ENCODE results near the gene UBE2Q1.
A peak's percentile ranks its signal among the peaks of the same experiment; 100 is the strongest.

The UBE2Q1 gene

DNA sequence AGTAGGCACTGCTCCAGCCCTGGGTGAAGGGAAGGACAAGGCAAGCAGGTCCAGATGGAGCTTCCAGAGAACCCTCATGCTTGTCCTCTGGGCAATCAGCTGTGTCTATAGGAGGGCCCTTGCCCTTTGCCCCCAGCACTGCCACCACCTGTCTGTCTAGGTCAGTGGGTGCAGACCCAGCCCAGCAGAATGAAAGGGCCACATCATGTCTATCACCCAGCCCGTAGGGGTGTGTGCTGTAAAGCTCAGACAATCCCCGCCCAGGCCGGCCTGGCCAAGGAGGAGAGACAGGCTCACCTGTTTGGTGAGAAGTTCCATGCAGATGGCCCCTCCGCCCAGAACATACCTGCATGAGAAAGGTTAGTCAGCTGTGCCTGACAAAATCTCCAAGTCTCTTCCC, 7.0 kb downstream of the UBE2Q1 start:
- peaks cover 21% of the 10 kb centered on the region for H3K4me1 ChIP-seq (ENCODE audit: insufficient read depth, low read length)
- no peak for ATAC-seq (ENCODE audit: insufficient read depth, low read depth)
- peaks cover 41% of the 10 kb centered on the region for H4K20me1 ChIP-seq (ENCODE audit: insufficient read depth, low read length)

DNA sequence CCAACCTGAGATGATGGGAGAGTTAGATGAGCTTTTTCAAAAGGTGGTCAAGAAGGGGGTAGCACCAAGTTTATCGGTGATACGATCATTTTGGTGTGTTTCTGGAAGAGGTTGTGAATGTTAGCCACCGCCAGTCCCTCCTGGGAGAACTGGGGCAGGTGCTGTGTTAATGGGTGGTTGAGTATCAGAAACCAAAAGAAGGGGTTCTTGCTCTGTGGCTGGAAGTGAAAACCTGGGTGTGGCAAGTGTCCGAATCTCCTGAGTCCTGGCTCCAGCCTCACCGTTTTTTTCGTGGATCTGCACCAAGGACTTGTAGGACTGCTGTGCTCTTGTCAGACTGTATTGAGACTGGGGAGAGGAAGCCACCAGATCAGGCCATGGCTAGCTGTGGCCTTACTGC, 7.8 kb downstream of the UBE2Q1 start:
- Histone ChIP-seq H3K4me3 (ENCODE audit: low read depth in 1 of 2, low read length in 2 of 2) (no peak overlapping the region), H3K27me3 (ENCODE audit: insufficient read depth, low read length, poor library complexity) (no peaks in the 10 kb centered on the region), H3K4me1 (ENCODE audit: insufficient read depth, low read length) (peaks cover 13% of the 10 kb centered on the region; the same call in 1 of the 2 replicates), H3K36me3 (ENCODE audit: insufficient read depth, low read length) (peaks cover 72% of the 10 kb centered on the region), H3K4me2 (ENCODE audit: insufficient read depth, low read length) (no peak overlapping the region), H2AFZ (ENCODE audit: low read depth, low read length) (no peak overlapping the region), H4K20me1 (ENCODE audit: insufficient read depth, low read length) (peaks cover 34% of the 10 kb centered on the region), H3K27ac (ENCODE audit: low read length) (no peak overlapping the region), H3K9me3 (ENCODE audit: insufficient read depth, low read length, severe bottlenecking) (no peaks in the 10 kb centered on the region), H3K9ac (ENCODE audit: low read depth, low read length) (no peak overlapping the region), H3K79me2 (ENCODE audit: insufficient read depth, low read length) (peaks cover 4% of the 10 kb centered on the region)
- TF ChIP-seq, protein P1, sequence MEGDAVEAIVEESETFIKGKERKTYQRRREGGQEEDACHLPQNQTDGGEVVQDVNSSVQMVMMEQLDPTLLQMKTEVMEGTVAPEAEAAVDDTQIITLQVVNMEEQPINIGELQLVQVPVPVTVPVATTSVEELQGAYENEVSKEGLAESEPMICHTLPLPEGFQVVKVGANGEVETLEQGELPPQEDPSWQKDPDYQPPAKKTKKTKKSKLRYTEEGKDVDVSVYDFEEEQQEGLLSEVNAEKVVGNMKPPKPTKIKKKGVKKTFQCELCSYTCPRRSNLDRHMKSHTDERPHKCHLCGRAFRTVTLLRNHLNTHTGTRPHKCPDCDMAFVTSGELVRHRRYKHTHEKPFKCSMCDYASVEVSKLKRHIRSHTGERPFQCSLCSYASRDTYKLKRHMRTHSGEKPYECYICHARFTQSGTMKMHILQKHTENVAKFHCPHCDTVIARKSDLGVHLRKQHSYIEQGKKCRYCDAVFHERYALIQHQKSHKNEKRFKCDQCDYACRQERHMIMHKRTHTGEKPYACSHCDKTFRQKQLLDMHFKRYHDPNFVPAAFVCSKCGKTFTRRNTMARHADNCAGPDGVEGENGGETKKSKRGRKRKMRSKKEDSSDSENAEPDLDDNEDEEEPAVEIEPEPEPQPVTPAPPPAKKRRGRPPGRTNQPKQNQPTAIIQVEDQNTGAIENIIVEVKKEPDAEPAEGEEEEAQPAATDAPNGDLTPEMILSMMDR (IDR thresholded peaks at IDR 0.05; ENCODE audit: borderline replicate concordance, extremely low read depth, low read length, poor library complexity, severe bottlenecking) = no peak
- TF ChIP-seq EZH2 (IDR thresholded peaks at IDR 0.05; ENCODE audit: borderline replicate concordance, low read depth, low read length, severe bottlenecking) = no peak
- ATAC-seq (ENCODE audit: insufficient read depth, low read depth) (no peak), DNase-seq (no peak)

More for the DNA sequence above, 7.0 kb downstream of the UBE2Q1 start:
- Histone ChIP-seq H2AFZ (ENCODE audit: low read depth, low read length) (no peak overlapping the region), H3K4me3 (ENCODE audit: low read depth in 1 of 2, low read length in 2 of 2) (no peak overlapping the region), H3K27me3 (ENCODE audit: insufficient read depth, low read length, poor library complexity) (no peaks in the 10 kb centered on the region), H3K9me3 (ENCODE audit: insufficient read depth, low read length, severe bottlenecking) (no peaks in the 10 kb centered on the region), H3K79me2 (ENCODE audit: insufficient read depth, low read length) (peaks cover 12% of the 10 kb centered on the region), H3K36me3 (ENCODE audit: insufficient read depth, low read length) (peaks cover 80% of the 10 kb centered on the region), H3K27ac (ENCODE audit: low read length) (no peak overlapping the region), H3K9ac (ENCODE audit: low read depth, low read length) (no peak overlapping the region), H3K4me2 (ENCODE audit: insufficient read depth, low read length) (no peak overlapping the region)
- no peak for DNase-seq
- TF ChIP-seq, protein P1 (IDR thresholded peaks at IDR 0.05; ENCODE audit: borderline replicate concordance, extremely low read depth, low read length, poor library complexity, severe bottlenecking) = no peak
- TF ChIP-seq EZH2 (IDR thresholded peaks at IDR 0.05; ENCODE audit: borderline replicate concordance, low read depth, low read length, severe bottlenecking) = no peak

DNA sequence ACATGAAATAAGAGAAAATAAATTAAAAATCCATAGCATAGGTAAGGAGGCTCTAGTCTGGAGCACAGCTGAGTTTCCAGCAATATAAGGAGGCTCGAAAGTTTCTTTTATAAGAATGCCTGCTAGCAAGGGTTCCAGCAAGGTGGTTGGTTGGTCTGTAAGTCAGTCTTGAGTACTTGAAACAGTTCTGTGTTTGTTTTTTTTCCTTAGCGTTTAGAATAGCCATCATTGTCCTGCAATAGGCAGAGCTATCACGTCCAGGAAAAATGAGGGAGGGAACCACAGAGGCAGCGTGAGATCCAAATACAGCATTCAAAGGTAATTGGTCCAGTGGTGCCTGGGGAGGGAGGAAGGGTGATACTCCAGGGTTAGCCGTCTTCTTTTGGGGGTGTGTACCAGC, 8.4 kb downstream of the UBE2Q1 start:
- TF ChIP-seq, protein P1 (IDR thresholded peaks at IDR 0.05; ENCODE audit: borderline replicate concordance, extremely low read depth, low read length, poor library complexity, severe bottlenecking) = no peak
- TF ChIP-seq EZH2 (IDR thresholded peaks at IDR 0.05; ENCODE audit: borderline replicate concordance, low read depth, low read length, severe bottlenecking) = no peak
- no peak overlapping the region for H3K9ac ChIP-seq (ENCODE audit: low read depth, low read length)
- DNase-seq (no peak), ATAC-seq (ENCODE audit: insufficient read depth, low read depth) (no peak)
- no peak overlapping the region for H3K4me3 ChIP-seq (ENCODE audit: low read depth in 1 of 2, low read length in 2 of 2)
- H3K36me3 ChIP-seq (ENCODE audit: insufficient read depth, low read length) = peaks cover 66% of the 10 kb centered on the region
- H2AFZ ChIP-seq (ENCODE audit: low read depth, low read length) = no peak overlapping the region
- H4K20me1 ChIP-seq (ENCODE audit: insufficient read depth, low read length) = peaks cover 30% of the 10 kb centered on the region
- no peaks in the 10 kb centered on the region for H3K27me3 ChIP-seq (ENCODE audit: insufficient read depth, low read length, poor library complexity)
- H3K9me3 ChIP-seq (ENCODE audit: insufficient read depth, low read length, severe bottlenecking) = no peaks in the 10 kb centered on the region
- H3K79me2 ChIP-seq (ENCODE audit: insufficient read depth, low read length) = no peaks in the 10 kb centered on the region
- H3K27ac ChIP-seq (ENCODE audit: low read length) = no peak overlapping the region
- peaks cover 11% of the 10 kb centered on the region; the same call in 1 of the 2 replicates for H3K4me1 ChIP-seq (ENCODE audit: insufficient read depth, low read length)
- H3K4me2 ChIP-seq (ENCODE audit: insufficient read depth, low read length) = 0 out of 2 replicates have a peak overlapping the region, but pooled peaks have one; percentile 5
